GM19193 (cell line): ENCODE data around the gene OTC.

ENCODE experiments used
- POLR2A ChIP-seq: IDR thresholded peaks from 4 replicates; pipeline ENCODE4 v1.6.1; 2011; ENCODE audit not compliant: insufficient read depth, insufficient read length; ENCODE audit errors: extremely low read depth

OTC gene

DNA sequence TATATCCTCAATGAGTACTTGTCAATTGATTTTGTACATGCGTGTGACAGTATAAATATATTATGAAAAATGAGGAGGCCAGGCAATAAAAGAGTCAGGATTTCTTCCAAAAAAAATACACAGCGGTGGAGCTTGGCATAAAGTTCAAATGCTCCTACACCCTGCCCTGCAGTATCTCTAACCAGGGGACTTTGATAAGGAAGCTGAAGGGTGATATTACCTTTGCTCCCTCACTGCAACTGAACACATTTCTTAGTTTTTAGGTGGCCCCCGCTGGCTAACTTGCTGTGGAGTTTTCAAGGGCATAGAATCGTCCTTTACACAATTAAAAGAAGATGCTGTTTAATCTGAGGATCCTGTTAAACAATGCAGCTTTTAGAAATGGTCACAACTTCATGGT, at the start of gene OTC:
OTC (plus strand) TSS at position 243 of the 400 bp plus-strand sequence; CDS start at position 336, 93 bp downstream.
- no peak for TF ChIP-seq POLR2A

DNA sequence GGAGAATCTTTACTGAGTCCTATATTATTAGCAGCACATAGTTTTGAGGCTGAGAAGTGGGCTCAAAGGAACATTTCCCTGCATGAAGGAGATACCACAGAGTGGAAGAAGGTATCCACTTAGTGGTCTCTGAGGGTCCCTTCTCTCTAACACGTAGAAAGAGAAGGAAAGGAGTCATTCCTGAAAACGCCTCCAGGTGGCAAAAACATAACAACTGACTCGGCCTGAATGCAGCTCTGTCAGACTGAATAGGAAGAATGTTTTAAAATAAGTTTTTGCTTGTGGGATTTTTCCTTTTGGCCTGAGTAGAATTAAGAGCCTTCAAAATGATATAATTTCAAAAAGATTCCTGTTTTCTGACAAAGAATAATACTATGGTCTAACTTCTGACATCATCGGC, 48.4 kb upstream of the OTC start:
- no peak for TF ChIP-seq POLR2A

DNA sequence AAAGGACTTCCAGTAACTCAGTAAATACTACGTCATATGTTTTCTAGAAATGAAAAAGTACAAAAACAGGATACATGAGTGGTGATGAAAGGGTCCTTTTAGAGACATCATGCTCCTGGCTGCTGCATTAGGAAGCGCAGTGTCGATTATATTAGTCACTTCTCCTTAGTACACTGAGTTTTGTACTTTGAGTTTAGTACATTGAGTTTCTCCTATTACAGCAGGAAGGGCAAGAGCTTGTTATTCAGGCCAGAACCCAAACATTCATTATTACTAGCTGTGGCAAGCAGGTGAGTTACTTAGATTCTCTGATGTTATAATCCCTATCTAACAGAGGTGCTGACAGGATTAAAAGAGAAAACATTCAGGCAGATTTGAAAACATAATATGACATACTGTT, 46.4 kb upstream of the OTC start:
- TF ChIP-seq POLR2A, result no peak

DNA sequence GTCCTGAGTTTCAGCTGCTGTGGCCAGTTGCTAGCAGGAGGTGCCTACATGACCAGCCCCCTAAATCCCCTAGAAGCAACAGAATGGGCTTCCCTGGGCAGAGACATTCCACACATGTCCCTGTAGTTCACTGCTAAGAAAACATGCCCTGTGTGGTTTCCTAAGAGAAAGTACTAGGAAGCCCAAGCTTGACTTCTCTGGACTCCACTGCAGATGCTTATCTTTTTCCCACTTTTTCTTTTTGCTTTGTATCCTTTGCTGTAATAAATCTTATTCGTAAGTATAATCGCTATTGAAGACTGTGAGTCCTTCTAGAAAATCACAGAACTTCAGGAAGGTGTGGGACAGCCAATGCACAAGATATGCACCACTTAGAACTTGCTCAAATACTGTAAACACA, 40.7 kb upstream of the OTC start:
- TF ChIP-seq POLR2A, result no peak

DNA sequence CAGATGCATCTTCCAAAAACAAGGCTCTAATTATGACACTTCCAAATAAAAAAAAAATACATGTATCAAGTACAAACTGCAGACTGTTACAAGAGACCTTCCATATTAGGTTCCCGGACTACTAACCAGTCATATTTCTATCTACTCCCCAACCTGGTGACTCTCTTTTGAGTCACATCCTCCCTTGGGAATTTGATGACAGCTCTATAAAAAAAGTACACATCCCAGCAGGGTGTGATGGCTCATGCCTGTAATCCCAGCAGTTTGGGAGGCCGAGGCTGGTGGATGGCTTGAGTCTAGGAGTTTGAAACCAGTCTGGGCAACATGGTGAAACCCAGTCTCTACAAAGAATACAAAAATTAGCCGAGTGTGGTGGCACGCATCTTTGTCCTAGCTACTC, 40.0 kb upstream of the OTC start:
- no peak for TF ChIP-seq POLR2A

DNA sequence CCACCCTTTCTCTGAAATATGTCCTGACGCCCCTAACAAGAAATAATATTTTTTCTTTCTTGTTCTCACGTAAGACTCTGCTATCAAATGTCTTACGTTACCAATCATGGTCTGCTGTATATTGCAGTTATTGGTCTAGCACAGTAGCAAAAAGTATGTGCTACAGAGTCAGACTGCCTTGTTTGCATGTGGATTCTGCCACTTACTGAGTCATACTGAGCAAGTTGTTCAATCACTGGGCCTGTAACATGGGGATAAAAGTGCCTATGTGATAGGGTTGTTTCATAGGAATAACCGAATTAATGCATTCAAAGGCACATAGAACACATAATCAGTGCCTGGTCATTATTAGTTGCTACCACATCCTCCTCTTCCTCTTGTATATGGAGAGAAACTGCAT, 39.2 kb upstream of the OTC start:
- no peak for TF ChIP-seq POLR2A

DNA sequence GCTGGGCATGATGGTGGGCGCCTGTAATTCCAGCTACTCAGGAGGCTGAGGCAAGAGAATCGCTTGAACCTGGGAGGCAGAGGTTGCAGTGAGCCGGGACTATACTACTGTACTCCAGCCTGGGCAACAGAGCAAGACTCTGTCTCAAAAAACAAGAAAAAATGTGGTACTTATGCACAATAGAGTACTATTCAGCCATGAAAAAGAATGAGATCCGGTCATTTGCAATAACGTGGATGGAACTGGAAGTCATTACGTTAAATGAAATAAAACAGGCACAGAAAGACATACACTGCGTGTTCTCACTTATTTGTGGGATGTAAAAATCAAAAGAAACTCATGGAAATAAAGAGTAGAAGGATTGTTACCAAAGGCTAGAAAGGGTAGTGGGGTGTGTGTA, 37.2 kb upstream of the OTC start:
- TF ChIP-seq POLR2A, result no peak

DNA sequence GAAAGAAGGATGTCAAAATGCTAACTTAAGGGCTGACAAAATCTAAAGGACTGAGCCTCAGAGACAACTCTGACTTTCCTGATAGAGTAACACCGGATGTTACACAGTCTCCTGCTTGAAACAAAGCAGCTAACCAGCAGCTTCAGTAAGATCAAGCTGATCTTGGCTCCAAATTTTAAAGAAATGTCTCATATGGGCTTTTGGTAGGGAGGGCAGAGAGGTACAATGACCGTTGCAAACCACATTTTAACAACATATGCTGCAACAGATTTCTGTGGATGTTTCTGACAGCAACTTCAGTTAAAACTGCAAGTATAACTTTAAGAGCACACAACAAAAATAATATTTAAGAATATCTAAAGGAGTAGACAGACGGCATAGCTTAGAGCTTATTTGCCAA, 34.2 kb upstream of the OTC start:
- no peak for TF ChIP-seq POLR2A

DNA sequence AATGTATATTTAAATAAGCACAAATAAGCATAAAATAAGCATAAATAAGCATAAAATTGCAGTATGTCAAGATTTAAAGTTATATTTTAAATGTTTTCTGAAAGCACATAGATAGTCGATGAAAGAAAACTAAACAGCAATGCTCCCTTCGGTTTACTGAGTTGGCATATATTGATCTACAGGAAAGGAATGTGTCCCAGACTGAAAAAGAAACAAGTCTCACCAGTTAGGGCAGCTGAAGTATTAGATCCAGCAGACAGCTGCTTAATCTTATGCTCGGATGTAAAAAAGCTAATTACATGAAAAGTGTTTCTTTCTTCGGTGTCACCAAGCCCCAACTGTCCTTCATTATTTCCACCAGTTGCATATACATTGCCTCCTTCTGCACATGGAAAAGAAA, 33.8 kb upstream of the OTC start:
- no peak for TF ChIP-seq POLR2A

DNA sequence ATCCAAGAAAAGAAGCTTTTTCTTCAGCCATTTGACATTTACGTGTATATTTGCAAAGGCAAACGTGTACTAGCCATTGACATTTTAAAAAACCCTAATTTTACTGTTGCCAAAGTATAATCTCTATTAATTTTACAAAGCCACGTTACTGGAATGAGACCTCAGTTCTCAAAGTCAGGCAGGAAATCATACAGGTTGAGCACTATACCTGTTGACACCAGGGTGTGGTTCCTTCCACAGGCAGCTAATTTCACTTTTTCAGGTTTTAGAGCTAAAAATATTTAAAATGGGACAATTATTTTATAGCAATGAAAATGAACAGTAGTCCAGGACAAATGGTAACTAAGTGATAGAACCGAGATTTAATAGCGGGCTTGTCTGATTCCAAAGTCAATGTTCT, 31.6 kb upstream of the OTC start:
- TF ChIP-seq POLR2A, result no peak

DNA sequence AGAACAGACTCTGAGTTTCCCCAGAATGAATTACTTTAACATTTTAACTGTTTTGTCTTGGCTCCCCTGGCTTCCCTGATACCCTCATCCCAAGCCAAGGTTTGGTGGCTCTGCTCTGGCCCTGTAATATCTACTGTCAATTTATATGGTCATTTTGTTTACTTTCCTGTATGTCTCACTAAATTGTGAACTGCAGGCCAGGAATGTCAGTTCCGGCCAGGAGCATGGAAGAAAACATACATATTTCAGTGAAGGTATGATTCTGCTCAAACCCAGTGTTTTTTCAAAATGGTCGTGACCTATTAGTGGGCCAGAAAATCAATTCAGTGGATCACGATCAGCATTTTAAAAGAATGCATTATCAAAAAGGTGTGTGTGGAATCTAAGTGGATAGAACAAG, 26.3 kb upstream of the OTC start:
- no peak for TF ChIP-seq POLR2A

DNA sequence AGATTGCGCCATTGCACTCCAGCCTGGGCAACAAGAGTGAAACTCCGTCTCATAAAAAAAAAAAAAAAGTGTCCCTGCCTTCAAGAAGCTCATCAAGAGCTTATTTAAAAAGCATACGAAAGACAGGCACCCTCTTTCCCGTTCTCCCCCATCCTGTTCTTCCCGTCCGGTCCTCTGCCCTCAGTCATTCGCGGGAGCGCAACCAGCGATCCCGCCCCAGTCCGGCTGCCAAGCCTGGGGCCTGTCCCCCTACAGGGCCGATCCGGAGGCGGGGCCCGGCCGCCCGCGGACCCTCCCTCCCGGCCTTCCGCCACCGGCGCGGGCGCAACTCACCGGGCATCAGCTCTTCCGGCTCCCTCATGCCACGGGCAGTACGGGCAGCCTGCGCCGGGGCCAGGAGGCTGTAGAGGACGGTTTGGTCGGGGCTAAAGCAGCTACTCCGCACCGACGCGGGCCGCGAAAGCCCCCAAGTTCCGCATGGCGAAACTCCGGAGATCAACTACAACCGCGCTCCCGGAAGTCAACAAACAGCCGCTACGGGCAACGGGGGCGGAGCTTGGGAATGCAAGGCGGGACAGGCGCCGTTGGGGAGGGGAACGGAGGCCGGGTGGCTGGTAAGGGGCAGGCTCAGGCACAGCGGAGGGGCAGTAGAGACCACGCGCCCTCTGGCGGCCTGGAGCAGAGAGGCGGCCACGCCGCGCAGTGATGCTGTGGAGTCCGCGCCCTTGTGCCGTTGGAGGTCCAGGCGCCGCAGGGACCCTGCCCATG, 25.2 kb upstream of the OTC start, which contains the start of gene RPGR:
RPGR (minus strand) TSS at position 503 of the 768 bp plus-strand sequence; CDS start at position 361, 142 bp downstream.
- TF ChIP-seq POLR2A, result no peak

DNA sequence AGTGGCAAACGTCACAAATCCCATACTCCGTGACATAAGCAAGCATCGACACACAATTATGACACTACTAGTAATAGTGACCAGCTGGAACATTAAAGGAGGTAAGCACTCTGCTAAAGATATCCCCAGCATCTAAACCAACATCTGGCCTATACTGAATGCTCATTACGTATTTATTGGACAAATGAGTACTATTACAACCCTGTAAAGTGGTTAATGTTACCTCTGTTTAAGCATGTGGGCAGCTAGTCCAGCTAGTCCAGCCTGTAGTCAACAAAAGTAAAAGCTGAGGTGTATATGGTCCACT, 24.7 kb upstream of the OTC start:
- no peak for TF ChIP-seq POLR2A

DNA sequence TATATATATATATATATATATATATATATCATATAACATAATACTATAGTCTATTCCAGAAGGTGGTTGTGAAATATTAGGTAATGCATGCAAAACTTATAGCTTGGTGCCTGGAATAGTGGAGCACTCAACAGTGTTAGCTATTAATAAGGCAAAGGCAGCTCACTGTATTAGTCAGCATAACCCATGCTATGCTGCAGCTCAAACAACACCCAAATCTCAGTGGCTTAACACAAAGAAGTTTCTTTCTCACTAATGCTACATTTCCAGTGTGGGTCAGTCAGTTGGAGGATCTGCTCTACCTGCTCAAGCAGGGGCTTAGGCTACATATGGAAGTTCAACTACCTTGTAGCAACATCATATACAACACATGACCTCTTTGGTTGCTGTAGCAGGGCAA, 19.9 kb upstream of the OTC start:
- TF ChIP-seq POLR2A, result no peak

DNA sequence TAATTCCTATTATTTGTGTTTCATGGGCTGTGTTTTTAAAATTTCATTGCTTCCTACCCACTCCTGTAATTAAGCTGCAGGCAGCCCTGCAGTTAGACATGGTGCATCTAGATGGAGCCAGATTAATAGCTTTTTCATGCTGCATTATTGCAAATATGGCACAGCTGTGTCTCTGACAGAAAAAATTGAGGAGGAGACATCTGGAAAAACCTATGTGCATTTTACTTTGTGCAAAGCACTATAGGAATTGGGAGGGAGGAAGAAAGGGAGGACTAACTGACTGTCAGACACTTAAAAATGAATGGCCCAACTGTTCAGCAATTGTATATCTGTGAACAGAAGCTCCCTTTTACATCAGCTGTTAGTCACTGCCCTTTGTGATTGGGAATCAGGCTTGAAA, 17.0 kb upstream of the OTC start:
- no peak for TF ChIP-seq POLR2A

DNA sequence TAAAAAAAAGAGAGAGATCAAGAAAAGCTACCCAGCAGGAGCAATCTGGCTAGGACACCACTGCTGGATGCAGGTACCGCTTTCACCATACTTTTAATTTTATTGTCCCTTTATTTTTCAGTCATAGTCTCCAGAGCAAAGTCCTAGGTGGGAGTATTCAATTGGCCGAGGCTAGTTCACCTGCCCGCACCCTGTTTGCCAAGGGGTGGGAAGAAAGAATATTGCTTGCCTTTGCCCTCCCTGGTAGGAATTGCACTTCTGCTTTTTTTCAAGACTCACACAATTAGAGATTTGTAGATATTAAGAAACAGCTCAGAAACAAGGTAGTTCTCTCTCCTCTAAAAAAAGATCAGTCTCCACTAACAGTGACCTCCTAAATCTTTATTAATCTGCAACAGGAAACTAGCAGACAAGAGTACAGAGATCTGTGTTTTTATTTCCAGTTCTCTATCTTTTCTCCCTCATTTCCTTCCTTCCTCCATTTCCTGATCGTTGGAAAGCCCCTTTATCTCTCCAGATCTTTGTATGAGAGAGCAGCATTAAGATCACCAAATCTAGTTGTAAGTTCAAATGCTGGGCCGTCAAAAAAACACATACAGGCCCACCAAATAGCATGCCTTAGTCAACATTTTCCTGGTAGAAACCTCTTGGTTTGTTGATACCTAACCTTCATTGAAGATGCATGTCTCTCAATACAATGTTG, 15.7 kb upstream of the OTC start:
- no peak for TF ChIP-seq POLR2A
